Measurements from ENCODE around the gene KCNIP3. TPM values are rescaled to one million over a fixed set of nuclear protein-coding genes. Genes with fewer than 3 reads are reported as not detected.
A peak's percentile ranks its signal among the peaks of the same experiment; 100 is the strongest.

Gene KCNIP3
- total and polyA plus RNA-seq, 4 donors: 0.26 to 1.1 (median 0.62) TPM

- Histone ChIP-seq H3K27me3 (ENCODE audit: control insufficient read depth in 4 of 4, insufficient read depth in 4 of 4, low read length in 3 of 4) (no peaks in the 10 kb centered on the region), H3K36me3 (ENCODE audit: control insufficient read depth in 4 of 4, insufficient read depth in 3 of 4, low read depth in 1 of 4, low read length in 3 of 4) (no peaks in the 10 kb centered on the region), H3K4me1 (ENCODE audit: control insufficient read depth in 4 of 4, insufficient read depth in 4 of 4, low read length in 3 of 4) (no peaks in the 10 kb centered on the region), H3K9me3 (ENCODE audit: control insufficient read depth in 4 of 4, low read length in 3 of 4) (no peaks in the 10 kb centered on the region), H3K9ac (ENCODE audit: low read depth in 1 of 2, low read length in 2 of 2) (no peak overlapping the region), H3K4me3 (ENCODE audit: low read depth in 1 of 3, low read length in 3 of 3) (no peak overlapping the region), H3K27ac (ENCODE audit: low read depth in 1 of 2, low read length in 2 of 2) (no peak overlapping the region)
- peak; percentile 23 for DNase-seq (ENCODE audit: low spot score)
- WGBS: 85% methylated on average over 8 of the region's 8 CpGs
- TF ChIP-seq HNF4G (IDR thresholded peaks at IDR 0.05) (no peak), ATF3 (IDR thresholded peaks at IDR 0.05) (no peak), ZBTB33 (IDR thresholded peaks at IDR 0.05) (no peak), FOXA1 (IDR thresholded peaks at IDR 0.05) (no peak), RXRA (IDR thresholded peaks at IDR 0.05) (no peak), SP1 (IDR thresholded peaks at IDR 0.05) (no peak), EGR1 (IDR thresholded peaks at IDR 0.05; ENCODE audit: low read depth in 2 of 2) (no peak), REST (IDR thresholded peaks at IDR 0.05) (no peak), TAF1 (conservative IDR thresholded peaks at IDR 0.05) (no peak), YY1 (IDR thresholded peaks at IDR 0.05) (no peak), GABPA (IDR thresholded peaks at IDR 0.05 in 1 of 2, conservative IDR thresholded peaks at IDR 0.05 in 1 of 2) (no peak), MAX (IDR thresholded peaks at IDR 0.05) (no peak), JUND (IDR thresholded peaks at IDR 0.05) (no peak), HNF4A (conservative IDR thresholded peaks at IDR 0.05) (no peak), CTCF (IDR thresholded peaks at IDR 0.05; ENCODE audit: low read depth, low read length, missing input control) (no peak), RAD21 (IDR thresholded peaks at IDR 0.05) (no peak)
Observed at GRCh38 chr2:95260028-95261023, 36.8 kb upstream of the KCNIP3 start.

All from liver (tissue), 9 donors.